Immature natural killer cell (primary cell): ENCODE results near the gene ITGA1. TPM values are rescaled to one million over a fixed set of nuclear protein-coding genes. Genes with fewer than 3 reads are reported as not detected.
"Not testable (repeated sequence)": the region's sequence is repeated elsewhere in the genome, so short reads cannot be mapped to it uniquely, and the experiment has no call there.

ENCODE experiments used
- DNase-seq, 3 donors: peaks; one replicate each; pipeline ENCODE4 v3.0.0; 2022; ENCODE audit warnings: mixed read lengths in 1 of 3
- H3K27ac Mint-ChIP-seq, 6 donors: one replicate each; pipeline ENCODE4 v1.8.0; 2020; ENCODE audit warnings: mixed read lengths in 6 of 6, mild to moderate bottlenecking in 5 of 6, inconsistent platforms in 4 of 6, moderate library complexity in 3 of 6
- H3K27me3 Mint-ChIP-seq, 3 donors: one replicate each; pipeline ENCODE4 v1.8.0; 2020 to 2021; ENCODE audit warnings: low read depth in 3 of 3, mild to moderate bottlenecking in 3 of 3, mixed read lengths in 3 of 3, moderate library complexity in 3 of 3, inconsistent platforms in 1 of 3
- H3K36me3 Mint-ChIP-seq, 3 donors: one replicate each; pipeline ENCODE4 v1.8.0; 2020; ENCODE audit warnings: mixed read lengths in 3 of 3, inconsistent platforms in 2 of 3, mild to moderate bottlenecking in 2 of 3
- H3K4me1 Mint-ChIP-seq, 2 donors: one replicate each; pipeline ENCODE4 v1.8.0; 2020; ENCODE audit warnings: inconsistent platforms in 2 of 2, mild to moderate bottlenecking in 2 of 2, mixed read lengths in 2 of 2, moderate library complexity in 1 of 2
- H3K4me3 Mint-ChIP-seq, 5 donors: one replicate each; pipeline ENCODE4 v1.8.0; 2020; ENCODE audit warnings: mild to moderate bottlenecking in 5 of 5, mixed read lengths in 5 of 5, inconsistent platforms in 3 of 5, moderate library complexity in 3 of 5
- H3K9me3 Mint-ChIP-seq, 6 donors: one replicate each; pipeline ENCODE4 v1.8.0; 2020; ENCODE audit warnings: mild to moderate bottlenecking in 6 of 6, mixed read lengths in 6 of 6, inconsistent platforms in 4 of 6, moderate library complexity in 3 of 6
- polyA plus RNA-seq, 3 donors: library from polyadenylated mRNA; unstranded; fragments of 300-500 nt; fragmentation: Illumina TruSeq; gene quantifications; one replicate each; pipeline ENCODE4 v1.2.3, GENCODE V29; 2021

The ITGA1 gene
- polyA plus RNA-seq, result 1 to 10 TPM in 1 of 3 donors, not detected in 2; 7.3 TPM

DNA sequence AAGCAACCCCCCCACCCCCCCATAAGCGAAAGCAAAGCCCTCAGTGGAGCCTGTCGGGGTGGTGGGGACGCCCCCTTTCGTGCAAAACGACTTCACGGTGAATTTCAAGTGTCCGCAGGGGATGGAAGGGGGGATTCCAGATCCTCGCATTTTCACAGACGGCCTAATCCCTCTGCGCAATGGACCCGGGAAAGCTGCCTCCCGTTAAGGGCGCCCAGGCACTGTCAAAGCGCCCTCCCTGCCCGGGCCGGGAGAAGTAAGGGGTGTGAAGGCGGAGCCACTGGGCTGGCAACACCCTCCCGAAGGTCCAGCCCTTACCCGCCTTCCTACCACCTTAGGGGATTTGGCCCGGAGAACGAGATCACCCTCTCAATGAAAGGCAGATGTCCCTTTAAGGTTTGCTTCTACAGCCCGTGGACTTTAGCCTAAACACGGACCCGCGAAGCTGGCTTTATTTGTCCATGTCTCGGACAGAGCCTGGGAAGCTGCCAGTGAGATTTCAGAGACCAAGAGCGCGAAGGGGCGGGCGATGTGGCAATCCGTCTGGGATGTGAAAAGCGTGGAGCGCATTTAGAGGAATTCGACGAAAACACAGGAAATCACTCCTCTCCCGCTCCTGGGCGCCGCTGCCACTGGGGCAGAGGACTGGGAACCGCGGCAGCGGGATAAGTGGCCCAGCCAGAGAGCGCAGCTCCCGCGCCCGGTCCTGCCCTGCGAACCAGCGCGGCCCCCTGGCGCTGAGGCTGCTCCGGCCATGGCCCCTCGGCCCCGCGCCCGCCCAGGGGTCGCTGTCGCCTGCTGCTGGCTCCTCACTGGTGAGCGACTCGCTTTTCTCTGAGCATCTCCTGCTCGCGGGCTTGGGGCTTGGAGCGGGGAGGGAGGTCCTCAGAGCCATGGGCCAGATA lies at the start of gene ITGA1, which contains the start of gene PELO:
TSS of gene ITGA1 (plus strand) at position 317 of the 905 bp plus-strand sequence. CDS start at position 755, 438 bp downstream.
TSS of gene PELO (plus strand) at position 317 of the 905 bp plus-strand sequence. CDS start 12,479 bp downstream, outside the sequence.
- Mint-ChIP-seq H3K36me3 (no peaks in the 10 kb centered on the region), H3K9me3 (peaks cover 0 to 1% (median 0%) of the 10 kb centered on the region in 6 donors), H3K27me3 (peaks cover 14 to 19% (median 17%) of the 10 kb centered on the region in 3 donors), H3K27ac (peak within 1 kb of the TSS in 3 of 6 donors; percentile 20 to 85 (median 42)), H3K4me1 (peaks cover 16 to 47% of the 10 kb centered on the region in 2 donors), H3K4me3 (peak within 1 kb of the TSS; percentile 85 to 89 (median 87))
- peak; percentile 38 to 53 (median 49) for DNase-seq

DNA sequence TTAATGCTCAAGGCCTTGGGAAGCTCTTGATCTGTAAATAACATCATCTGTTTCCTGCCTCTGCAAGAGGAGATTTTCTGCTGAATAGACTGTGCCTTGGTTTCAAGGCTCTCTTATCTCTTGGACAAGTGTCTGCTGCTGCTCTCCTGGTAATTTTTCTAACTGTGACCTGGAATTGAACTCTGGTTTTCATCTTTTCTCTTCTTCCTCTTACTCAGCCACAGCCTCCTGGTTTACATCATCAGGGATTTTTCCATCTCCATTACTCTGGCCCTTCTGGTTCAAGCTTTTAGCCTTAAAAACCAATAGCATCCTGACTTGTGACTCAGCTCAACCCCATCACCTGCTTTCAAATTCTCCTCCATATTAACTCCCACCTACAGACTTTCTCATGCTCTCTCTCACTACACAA lies 49.6 kb upstream of the ITGA1 start:
- H3K9me3 Mint-ChIP-seq, result peaks cover 0 to 5% (median under 1%) of the 10 kb centered on the region in 6 donors
- H3K4me1 Mint-ChIP-seq, result peaks cover 5 to 39% of the 10 kb centered on the region in 2 donors
- H3K4me3 Mint-ChIP-seq, result no peak overlapping the region
- H3K27me3 Mint-ChIP-seq, result peaks cover 2 to 4% (median 4%) of the 10 kb centered on the region in 3 donors
- H3K27ac Mint-ChIP-seq, result no peak overlapping the region
- no peak for DNase-seq
- no peaks in the 10 kb centered on the region for H3K36me3 Mint-ChIP-seq

DNA sequence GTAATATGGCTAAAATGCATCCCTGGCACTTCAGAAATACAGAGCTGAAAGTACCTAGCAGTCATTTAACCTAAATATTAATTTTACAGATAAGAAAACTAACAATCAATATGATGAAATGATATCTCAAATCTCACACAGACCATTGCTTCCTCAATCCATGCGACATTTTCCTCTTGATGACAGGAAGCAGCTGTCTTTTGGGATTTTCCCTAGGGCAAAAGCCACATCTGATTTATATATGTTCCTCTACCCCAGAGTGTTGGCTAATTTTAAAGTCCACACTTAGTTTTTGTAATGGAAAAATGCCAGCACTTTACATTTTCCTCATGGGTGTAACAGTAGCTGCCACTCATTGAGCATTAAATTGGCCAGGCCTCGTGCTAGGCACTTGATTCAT lies 47.7 kb upstream of the ITGA1 start:
- H3K36me3 Mint-ChIP-seq, result no peaks in the 10 kb centered on the region
- no peak for DNase-seq
- peaks cover 0 to 5% (median 0%) of the 10 kb centered on the region in 6 donors for H3K9me3 Mint-ChIP-seq
- peaks cover 2 to 5% (median 2%) of the 10 kb centered on the region in 3 donors for H3K27me3 Mint-ChIP-seq
- peaks cover 15 to 58% of the 10 kb centered on the region in 2 donors for H3K4me1 Mint-ChIP-seq
- no peak overlapping the region for H3K27ac Mint-ChIP-seq
- no peak overlapping the region for H3K4me3 Mint-ChIP-seq

DNA sequence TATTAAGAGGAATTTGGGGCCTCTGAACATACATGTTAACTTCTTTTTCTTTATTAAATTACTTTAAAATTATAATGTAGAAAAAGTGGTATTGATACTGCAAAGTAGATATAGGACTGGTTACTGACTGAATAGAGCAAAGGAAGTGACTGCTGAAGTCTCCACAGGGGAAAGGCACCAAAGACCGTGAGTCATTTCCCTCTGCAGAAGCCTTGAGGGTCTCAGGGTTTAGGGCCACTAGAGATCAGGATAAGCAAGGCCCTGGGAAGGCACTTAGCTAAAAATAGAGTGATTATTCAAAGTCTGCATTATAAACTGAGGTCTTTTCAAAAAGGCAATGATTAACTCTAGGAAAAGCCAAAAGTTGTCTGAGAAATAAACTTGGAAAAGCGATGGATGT lies 44.7 kb upstream of the ITGA1 start:
- Mint-ChIP-seq H3K4me1 (peaks cover 15 to 77% of the 10 kb centered on the region in 2 donors), H3K27ac (peak overlapping the region in 1 of 6 donors; percentile 93), H3K36me3 (no peaks in the 10 kb centered on the region), H3K27me3 (peaks cover under 1 to 8% (median 2%) of the 10 kb centered on the region in 3 donors), H3K9me3 (no peaks in the 10 kb centered on the region), H3K4me3 (peak overlapping the region in 1 of 5 donors; percentile 41)
- no peak for DNase-seq

DNA sequence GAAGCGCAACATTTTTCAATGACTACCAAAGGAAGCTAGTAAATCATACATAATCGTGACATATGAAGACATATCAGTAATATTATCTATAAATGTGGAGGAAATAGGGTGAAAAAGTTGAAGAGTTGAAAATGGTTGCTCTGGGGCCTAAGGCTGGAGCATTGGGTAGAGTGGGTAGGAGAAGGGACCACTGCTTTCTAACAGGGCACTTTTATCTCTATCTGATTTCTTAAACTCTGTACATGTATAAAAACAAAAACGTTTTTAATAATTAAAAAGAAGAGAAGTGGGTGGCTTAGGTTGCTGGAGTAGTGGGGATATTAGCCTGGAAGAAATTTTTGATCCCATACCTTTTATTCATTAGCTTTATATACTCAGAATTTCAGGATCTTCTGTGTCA lies 44.2 kb upstream of the ITGA1 start:
- Mint-ChIP-seq H3K27ac (peak overlapping the region in 2 of 6 donors; percentile 65 to 93), H3K36me3 (no peaks in the 10 kb centered on the region), H3K27me3 (peaks cover 0 to 8% (median 2%) of the 10 kb centered on the region in 3 donors), H3K4me1 (peaks cover 17 to 77% of the 10 kb centered on the region in 2 donors), H3K4me3 (peak overlapping the region in 1 of 5 donors; percentile 41), H3K9me3 (no peaks in the 10 kb centered on the region)
- DNase-seq, result no peak

DNA sequence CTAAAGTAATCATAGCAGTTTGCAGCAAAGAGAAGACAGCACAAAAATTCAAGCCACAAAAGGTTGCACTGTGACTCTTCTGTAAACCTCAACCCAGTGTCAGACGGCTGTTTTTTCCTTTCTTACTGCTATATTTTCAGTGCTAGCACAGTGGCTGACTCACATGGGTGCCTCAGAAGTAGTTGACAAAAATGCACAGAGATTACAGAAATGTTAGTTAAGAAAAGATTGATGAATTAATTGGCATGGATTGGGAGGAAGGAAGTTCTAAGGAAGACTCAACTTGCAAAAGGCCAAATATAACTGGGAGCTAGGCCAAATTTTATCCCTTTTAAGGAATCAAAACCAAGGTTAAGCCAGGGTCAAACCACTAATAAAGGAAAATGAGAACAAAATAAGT lies 43.7 kb upstream of the ITGA1 start:
- no peaks in the 10 kb centered on the region for H3K36me3 Mint-ChIP-seq
- DNase-seq, result peak; percentile 32 to 61 (median 46)
- H3K27me3 Mint-ChIP-seq, result peaks cover 0 to 8% (median 2%) of the 10 kb centered on the region in 3 donors
- peak overlapping the region in 5 of 6 donors; percentile 11 to 93 (median 57) for H3K27ac Mint-ChIP-seq
- no peaks in the 10 kb centered on the region for H3K9me3 Mint-ChIP-seq
- H3K4me1 Mint-ChIP-seq, result peaks cover 21 to 80% of the 10 kb centered on the region in 2 donors
- H3K4me3 Mint-ChIP-seq, result peak overlapping the region in 3 of 5 donors; percentile 1 to 41 (median 11)

DNA sequence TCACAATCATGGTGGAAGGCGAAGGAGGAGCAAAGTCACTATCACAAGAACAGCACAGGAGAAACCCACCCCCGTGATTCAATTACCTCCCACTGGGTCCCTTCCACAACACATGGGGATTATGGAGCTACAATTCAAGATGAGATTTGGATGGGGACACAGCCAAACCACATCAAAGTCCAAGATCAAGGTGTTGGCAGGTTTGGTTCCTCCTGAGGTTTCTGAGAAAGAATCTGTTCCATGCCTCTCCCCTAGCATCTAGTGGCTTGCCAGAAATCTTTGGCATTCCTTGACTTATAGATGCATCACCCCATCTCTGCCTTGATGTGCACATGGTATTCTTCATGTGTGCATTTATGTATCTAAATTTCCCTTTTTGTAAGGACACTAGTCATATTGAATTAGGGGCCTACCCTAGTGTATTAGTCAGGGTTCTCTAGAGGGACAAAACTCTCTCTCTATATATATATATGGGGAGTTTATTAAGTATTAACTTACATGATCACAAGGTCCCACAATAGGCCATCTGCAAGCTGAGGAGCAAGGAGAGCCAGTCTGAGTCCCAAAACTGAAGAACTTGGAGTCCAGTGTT lies 42.8 kb upstream of the ITGA1 start:
- not testable (repeated sequence) for H3K36me3 Mint-ChIP-seq, H3K9me3 Mint-ChIP-seq, H3K27me3 Mint-ChIP-seq, DNase-seq, H3K4me3 Mint-ChIP-seq
- H3K27ac Mint-ChIP-seq, result peak overlapping the region in 1 of 6 donors; percentile 84
- peaks cover 24 to 85% of the 10 kb centered on the region in 2 donors for H3K4me1 Mint-ChIP-seq

DNA sequence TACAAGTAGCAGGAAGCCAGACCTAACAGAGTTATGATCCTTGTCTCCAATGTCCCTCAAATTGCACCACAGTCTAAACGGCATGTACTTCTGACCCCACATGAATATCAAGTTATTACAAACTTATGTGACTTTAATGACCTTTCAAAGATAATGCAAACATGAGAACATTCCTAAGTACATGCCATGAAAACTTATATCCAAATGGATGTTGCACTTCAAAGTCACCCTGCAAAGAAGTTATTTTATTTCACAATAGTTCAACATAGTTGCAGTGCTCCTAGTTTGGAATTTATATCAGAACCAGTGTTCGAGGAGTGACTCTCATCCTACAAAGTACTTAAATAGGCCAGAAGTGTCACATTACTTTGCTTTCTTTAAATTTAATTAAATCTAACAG lies 41.2 kb upstream of the ITGA1 start:
- Mint-ChIP-seq H3K9me3 (no peaks in the 10 kb centered on the region), H3K27ac (no peak overlapping the region), H3K27me3 (peaks cover 0 to 8% (median 0%) of the 10 kb centered on the region in 3 donors), H3K4me1 (peaks cover 24 to 77% of the 10 kb centered on the region in 2 donors), H3K4me3 (no peak overlapping the region), H3K36me3 (no peaks in the 10 kb centered on the region)
- DNase-seq, result no peak

DNA sequence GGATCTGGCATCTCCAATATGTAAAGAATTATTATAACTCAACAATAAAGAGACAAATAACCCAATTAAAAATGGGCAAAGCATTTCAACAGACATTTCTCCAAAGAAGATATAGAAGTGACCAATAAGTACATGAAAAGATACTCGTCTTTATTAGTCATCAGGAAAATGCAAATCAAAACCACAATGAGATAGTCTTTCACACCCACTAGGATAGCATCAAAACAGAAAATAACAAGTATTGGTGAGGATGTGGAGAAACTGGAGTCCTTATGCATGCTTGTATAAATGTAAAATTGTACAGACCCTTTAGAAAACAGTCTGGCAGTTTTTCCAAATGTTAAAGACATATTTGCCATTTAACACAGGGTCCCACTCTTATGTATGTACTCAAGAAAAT lies 39.1 kb upstream of the ITGA1 start:
- Mint-ChIP-seq H3K9me3 (no peaks in the 10 kb centered on the region), H3K4me1 (peaks cover 19 to 56% of the 10 kb centered on the region in 2 donors), H3K36me3 (no peaks in the 10 kb centered on the region), H3K4me3 (peak overlapping the region in 2 of 5 donors; percentile 24 to 59), H3K27ac (peak overlapping the region in 1 of 6 donors; percentile 87), H3K27me3 (peaks cover 0 to 5% (median 0%) of the 10 kb centered on the region in 3 donors)
- peak; percentile 17 to 47 (median 28) for DNase-seq

DNA sequence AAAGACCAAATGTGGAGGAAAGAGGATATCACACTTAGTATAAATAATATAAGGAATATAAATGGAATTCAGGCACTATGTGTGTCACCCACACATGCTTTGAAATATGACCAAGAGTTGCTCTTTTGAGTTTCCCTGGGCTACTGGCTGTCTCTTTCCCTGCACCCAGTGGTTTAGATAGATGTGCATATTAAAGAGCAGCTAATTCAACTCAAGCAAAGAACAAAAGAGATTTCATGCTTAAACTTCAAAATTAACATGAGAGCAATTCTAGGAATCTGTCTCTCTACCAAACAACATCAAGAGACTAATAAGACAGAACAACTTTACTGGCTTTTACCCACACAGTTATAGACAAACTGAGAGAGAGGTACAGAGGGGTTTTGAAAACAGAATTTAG lies 38.0 kb upstream of the ITGA1 start:
- Mint-ChIP-seq H3K36me3 (no peaks in the 10 kb centered on the region), H3K9me3 (no peaks in the 10 kb centered on the region), H3K27me3 (peaks cover 0 to 6% (median 0%) of the 10 kb centered on the region in 3 donors), H3K4me1 (peaks cover 13 to 46% of the 10 kb centered on the region in 2 donors), H3K4me3 (no peak overlapping the region), H3K27ac (no peak overlapping the region)
- no peak for DNase-seq

DNA sequence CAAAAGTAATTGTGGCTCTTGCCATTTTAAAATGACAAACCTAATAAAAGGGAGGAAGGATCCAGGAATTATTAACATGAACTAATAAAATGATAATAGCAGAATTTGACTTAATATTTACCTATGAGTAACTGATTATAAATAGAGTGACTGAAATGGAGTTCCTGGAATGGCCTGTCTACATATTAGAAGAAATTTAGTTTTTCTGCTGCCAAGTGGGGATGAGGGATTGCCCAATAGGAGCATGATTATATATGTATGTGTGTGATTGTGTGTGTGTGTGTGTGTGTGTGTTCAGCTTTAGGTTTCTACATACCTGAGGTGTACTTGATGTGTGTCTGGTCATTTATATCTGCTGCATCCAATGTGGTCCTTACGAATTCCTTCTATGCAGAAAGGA lies 36.6 kb upstream of the ITGA1 start:
- no peaks in the 10 kb centered on the region for H3K36me3 Mint-ChIP-seq
- no peak for DNase-seq
- H3K4me3 Mint-ChIP-seq, result no peak overlapping the region
- H3K27ac Mint-ChIP-seq, result no peak overlapping the region
- H3K9me3 Mint-ChIP-seq, result no peaks in the 10 kb centered on the region
- peaks cover 13 to 31% of the 10 kb centered on the region in 2 donors for H3K4me1 Mint-ChIP-seq
- H3K27me3 Mint-ChIP-seq, result peaks cover 0 to 6% (median 0%) of the 10 kb centered on the region in 3 donors

DNA sequence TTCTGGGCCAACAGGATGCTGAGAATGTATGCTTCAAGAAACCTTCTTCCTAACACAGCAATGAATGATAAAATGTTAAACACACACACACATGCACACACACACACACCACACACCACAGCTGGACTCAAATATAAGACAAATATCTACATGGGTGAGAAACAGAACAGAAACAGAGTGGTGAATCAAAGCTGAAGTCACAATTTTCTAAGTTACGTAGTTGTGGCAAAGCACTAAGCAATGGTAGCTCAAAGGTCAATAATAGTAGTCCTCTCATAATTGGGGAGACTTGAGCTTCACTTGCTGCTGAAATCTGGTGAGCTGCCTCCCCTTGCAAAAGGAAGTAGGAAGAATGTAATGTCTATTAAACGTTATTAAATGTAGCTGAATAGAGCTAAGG lies 33.7 kb upstream of the ITGA1 start:
- no peak for DNase-seq
- Mint-ChIP-seq H3K4me1 (peaks cover 2 to 9% of the 10 kb centered on the region in 2 donors), H3K9me3 (no peaks in the 10 kb centered on the region), H3K27me3 (peaks cover 0 to 4% (median 3%) of the 10 kb centered on the region in 3 donors), H3K27ac (no peak overlapping the region), H3K36me3 (no peaks in the 10 kb centered on the region), H3K4me3 (no peak overlapping the region)

DNA sequence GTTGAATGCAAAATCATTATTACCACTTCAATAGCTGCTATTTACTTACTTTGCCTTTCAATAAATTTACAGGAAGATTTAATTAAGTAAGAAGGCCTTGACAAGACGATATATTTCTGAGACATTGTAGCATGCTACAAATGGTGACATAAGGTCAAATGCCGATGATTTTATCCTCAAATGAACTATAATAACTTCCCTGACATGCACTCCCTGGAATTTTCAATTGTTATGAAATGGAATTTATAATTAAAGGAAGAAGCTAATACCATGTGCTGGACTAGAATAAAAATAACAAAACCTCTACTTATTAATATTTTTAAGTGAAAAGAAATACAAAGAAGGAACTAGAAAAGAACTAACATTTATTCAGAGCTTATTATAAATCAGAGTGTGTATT lies 30.2 kb upstream of the ITGA1 start:
- Mint-ChIP-seq H3K36me3 (no peaks in the 10 kb centered on the region), H3K9me3 (no peaks in the 10 kb centered on the region), H3K27me3 (peaks cover 0 to 4% (median 3%) of the 10 kb centered on the region in 3 donors), H3K4me3 (no peak overlapping the region), H3K27ac (no peak overlapping the region), H3K4me1 (no peaks in the 10 kb centered on the region)
- DNase-seq, result no peak

DNA sequence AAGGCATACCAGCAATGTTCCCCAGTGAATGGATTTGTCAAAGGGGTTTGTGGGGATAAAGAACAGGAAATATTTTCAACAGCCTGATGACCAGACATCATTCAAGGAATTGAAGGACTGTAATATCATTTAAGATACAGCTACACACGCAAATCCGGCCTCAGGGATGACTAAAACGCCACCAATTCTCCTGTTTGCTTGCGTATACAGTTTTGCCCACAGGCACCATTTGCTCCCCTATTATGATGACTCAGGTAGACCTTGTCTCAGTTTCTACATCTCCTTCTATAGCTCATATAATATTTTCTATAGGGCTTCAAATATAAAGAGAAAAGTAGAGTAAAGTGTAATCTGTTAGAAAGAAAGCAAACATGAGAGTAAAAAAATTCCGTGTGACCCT lies 29.7 kb upstream of the ITGA1 start:
- no peaks in the 10 kb centered on the region for H3K9me3 Mint-ChIP-seq
- no peak overlapping the region for H3K27ac Mint-ChIP-seq
- DNase-seq, result no peak
- H3K4me3 Mint-ChIP-seq, result no peak overlapping the region
- H3K27me3 Mint-ChIP-seq, result peaks cover 0 to 4% (median 3%) of the 10 kb centered on the region in 3 donors
- H3K36me3 Mint-ChIP-seq, result no peaks in the 10 kb centered on the region
- no peaks in the 10 kb centered on the region for H3K4me1 Mint-ChIP-seq
